ENCODE measurements around the gene PYDC1.

DNA sequence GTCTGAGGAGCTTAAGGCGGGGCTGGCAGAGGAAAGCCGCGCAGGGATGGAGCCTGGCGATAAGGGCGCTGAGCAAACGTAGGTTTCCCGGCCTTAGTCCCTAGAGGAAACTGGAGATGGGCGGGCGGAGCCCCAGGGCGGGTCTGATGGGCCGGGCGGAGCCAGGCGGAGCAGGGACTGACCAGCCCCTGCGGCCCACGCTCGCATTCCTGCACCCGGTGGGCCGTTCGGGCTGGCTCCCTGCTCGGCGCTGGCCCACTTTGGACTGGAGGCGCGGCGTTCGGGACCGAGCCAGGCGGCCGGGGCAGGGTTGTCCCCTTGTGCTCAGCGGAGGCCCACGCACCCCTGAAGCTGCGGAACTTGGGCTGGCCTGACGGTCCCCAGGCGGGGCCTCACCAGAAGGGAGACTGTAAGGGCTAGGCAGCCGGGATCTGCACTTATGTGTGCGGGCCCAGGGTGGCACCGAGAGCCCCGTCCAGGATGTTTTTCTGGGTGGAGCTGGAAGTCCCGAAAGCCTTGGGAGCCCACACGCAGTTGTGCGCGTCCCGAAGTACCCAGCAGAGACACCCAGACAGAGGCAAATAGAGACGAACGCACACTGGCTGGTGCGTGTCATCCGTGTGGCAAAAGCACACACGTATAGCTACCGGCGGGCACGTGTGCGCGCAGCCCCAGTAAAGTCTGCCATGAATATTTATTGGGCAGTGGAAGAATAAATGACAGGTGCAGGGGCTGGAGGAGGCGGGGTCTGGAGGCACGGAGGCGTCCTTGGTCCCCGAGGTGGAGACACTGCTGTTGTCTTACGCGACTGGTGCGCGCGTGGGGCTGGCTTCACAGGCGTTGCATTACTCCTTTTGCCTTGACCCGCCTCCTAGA is 1.4 kb downstream of the PYDC1 start:
- TF ChIP-seq, protein P1, sequence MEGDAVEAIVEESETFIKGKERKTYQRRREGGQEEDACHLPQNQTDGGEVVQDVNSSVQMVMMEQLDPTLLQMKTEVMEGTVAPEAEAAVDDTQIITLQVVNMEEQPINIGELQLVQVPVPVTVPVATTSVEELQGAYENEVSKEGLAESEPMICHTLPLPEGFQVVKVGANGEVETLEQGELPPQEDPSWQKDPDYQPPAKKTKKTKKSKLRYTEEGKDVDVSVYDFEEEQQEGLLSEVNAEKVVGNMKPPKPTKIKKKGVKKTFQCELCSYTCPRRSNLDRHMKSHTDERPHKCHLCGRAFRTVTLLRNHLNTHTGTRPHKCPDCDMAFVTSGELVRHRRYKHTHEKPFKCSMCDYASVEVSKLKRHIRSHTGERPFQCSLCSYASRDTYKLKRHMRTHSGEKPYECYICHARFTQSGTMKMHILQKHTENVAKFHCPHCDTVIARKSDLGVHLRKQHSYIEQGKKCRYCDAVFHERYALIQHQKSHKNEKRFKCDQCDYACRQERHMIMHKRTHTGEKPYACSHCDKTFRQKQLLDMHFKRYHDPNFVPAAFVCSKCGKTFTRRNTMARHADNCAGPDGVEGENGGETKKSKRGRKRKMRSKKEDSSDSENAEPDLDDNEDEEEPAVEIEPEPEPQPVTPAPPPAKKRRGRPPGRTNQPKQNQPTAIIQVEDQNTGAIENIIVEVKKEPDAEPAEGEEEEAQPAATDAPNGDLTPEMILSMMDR (IDR thresholded peaks at IDR 0.05; ENCODE audit: low read depth, low read length), result no peak
- TF ChIP-seq EZH2phosphoT487 (IDR thresholded peaks at IDR 0.05; ENCODE audit: low read depth), result no peak
